Measurements from ENCODE around the gene LNPEP. TPM values are rescaled to one million over a fixed set of nuclear protein-coding genes. Genes with fewer than 3 reads are reported as not detected.
A peak's percentile ranks its signal among the peaks of the same experiment; 100 is the strongest.

Gene LNPEP
- total RNA-seq, 1 donor from 2014 or later, result 13.2 TPM

GRCh38 chr5:97043511-97043910 is 107.6 kb downstream of the LNPEP start:
- H3K4me3 Mint-ChIP-seq (ENCODE audit: unreplicated experiment), result no peak overlapping the region
- DNase-seq (ENCODE audit: low spot score), result no peak
- H3K9me3 Mint-ChIP-seq (ENCODE audit: unreplicated experiment), result peaks cover 3% of the 10 kb centered on the region
- peak overlapping the region; percentile 3 for H3K27ac Mint-ChIP-seq (ENCODE audit: unreplicated experiment)
- TF ChIP-seq, protein P1, sequence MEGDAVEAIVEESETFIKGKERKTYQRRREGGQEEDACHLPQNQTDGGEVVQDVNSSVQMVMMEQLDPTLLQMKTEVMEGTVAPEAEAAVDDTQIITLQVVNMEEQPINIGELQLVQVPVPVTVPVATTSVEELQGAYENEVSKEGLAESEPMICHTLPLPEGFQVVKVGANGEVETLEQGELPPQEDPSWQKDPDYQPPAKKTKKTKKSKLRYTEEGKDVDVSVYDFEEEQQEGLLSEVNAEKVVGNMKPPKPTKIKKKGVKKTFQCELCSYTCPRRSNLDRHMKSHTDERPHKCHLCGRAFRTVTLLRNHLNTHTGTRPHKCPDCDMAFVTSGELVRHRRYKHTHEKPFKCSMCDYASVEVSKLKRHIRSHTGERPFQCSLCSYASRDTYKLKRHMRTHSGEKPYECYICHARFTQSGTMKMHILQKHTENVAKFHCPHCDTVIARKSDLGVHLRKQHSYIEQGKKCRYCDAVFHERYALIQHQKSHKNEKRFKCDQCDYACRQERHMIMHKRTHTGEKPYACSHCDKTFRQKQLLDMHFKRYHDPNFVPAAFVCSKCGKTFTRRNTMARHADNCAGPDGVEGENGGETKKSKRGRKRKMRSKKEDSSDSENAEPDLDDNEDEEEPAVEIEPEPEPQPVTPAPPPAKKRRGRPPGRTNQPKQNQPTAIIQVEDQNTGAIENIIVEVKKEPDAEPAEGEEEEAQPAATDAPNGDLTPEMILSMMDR (IDR thresholded peaks at IDR 0.05; ENCODE audit: unreplicated experiment), result no peak
- H3K4me1 Mint-ChIP-seq (ENCODE audit: unreplicated experiment), result peaks cover 7% of the 10 kb centered on the region
- peaks cover 9% of the 10 kb centered on the region for H3K27me3 Mint-ChIP-seq (ENCODE audit: unreplicated experiment)
- H3K36me3 Mint-ChIP-seq (ENCODE audit: low read depth, unreplicated experiment), result no peaks in the 10 kb centered on the region

DNA sequence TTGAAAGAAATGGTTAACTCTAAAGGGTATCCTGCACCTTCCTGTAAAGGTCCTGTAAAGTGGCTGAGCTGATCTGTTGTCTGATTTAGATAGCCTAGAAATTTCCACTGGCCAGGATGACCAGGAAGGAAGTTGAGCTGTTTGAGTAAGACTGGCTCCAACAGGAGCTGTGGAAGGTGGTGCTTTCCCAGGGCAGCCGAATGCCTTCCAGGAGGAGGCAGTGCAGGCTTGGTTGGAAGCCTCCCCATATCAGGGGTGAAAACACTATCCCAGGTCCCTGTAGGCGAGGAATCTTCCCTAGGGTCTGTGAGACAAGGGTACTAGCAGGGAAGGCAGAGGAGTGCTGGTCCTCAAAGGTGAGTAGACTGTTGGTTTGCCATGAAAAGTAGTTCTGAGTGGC is 108.2 kb downstream of the LNPEP start:
- Mint-ChIP-seq H3K36me3 (ENCODE audit: low read depth, unreplicated experiment) (no peaks in the 10 kb centered on the region), H3K4me1 (ENCODE audit: unreplicated experiment) (peaks cover 7% of the 10 kb centered on the region), H3K27me3 (ENCODE audit: unreplicated experiment) (peaks cover 9% of the 10 kb centered on the region), H3K4me3 (ENCODE audit: unreplicated experiment) (no peak overlapping the region), H3K27ac (ENCODE audit: unreplicated experiment) (no peak overlapping the region), H3K9me3 (ENCODE audit: unreplicated experiment) (peaks cover 3% of the 10 kb centered on the region)
- peak; percentile 52 for DNase-seq (ENCODE audit: low spot score)
- TF ChIP-seq, protein P1 (IDR thresholded peaks at IDR 0.05; ENCODE audit: unreplicated experiment), result no peak

DNA sequence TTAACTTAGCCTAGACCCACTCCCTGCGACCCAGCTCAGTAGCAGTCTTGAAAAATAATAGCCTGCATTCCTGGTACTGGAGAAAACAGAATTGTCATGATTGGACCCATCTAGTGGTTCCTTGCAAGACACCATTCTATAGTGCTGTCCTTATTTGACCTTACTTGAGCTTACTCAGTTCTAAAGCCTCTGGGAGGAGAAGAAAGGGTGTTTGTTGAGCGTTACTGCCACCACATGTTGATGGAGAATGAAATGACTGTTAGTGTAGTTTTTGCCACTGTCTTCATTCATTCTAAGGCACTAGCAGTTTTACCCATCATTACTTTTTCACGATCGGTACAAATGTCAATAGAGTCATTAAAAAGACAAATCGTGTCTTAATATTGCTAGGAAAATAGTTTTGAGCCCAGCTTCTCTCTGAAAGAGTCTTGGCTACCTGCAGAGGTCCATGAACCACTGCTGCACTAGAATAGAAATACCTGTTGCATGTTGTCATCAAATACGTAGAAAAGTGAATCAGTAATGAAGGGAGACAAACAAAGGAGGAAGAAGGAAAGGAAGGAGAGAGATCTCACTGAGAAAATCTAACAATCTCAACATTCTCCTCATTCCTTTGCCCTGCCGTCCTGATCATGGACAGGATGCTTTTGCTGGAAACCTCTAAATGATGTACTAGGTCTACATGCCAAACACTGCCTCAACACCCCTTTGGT is 110.5 kb downstream of the LNPEP start:
- peaks cover 3% of the 10 kb centered on the region for H3K9me3 Mint-ChIP-seq (ENCODE audit: unreplicated experiment)
- H3K4me1 Mint-ChIP-seq (ENCODE audit: unreplicated experiment), result peaks cover 7% of the 10 kb centered on the region
- H3K36me3 Mint-ChIP-seq (ENCODE audit: low read depth, unreplicated experiment), result no peaks in the 10 kb centered on the region
- H3K4me3 Mint-ChIP-seq (ENCODE audit: unreplicated experiment), result no peak overlapping the region
- no peak for DNase-seq (ENCODE audit: low spot score)
- H3K27me3 Mint-ChIP-seq (ENCODE audit: unreplicated experiment), result peaks cover 9% of the 10 kb centered on the region
- TF ChIP-seq, protein P1 (IDR thresholded peaks at IDR 0.05; ENCODE audit: unreplicated experiment), result no peak
- H3K27ac Mint-ChIP-seq (ENCODE audit: unreplicated experiment), result no peak overlapping the region

DNA sequence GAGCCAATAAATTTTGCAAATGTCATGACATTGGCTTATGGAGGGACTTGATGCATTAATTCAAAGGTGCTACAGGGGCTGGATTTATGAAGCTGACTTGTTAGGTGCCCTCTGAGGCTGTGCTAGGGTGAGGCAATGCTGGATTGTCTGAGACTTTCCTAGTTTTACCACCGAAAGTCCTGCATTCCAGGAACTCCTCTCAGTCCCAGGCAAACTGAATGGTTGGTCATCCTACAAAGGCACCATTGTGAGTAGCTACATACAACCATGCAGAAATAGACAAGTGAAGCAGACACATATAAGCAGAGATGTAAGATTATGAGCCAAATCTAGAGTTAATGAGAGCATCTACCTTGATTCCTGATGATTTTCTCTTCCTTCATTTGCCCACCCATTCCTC is 111.2 kb downstream of the LNPEP start:
- TF ChIP-seq, protein P1 (IDR thresholded peaks at IDR 0.05; ENCODE audit: unreplicated experiment), result no peak

GRCh38 chr5:97049175-97049574 is 113.3 kb downstream of the LNPEP start:
- TF ChIP-seq, protein P1 (IDR thresholded peaks at IDR 0.05; ENCODE audit: unreplicated experiment), result no peak
- no peaks in the 10 kb centered on the region for H3K4me1 Mint-ChIP-seq (ENCODE audit: unreplicated experiment)
- H3K4me3 Mint-ChIP-seq (ENCODE audit: unreplicated experiment), result no peak overlapping the region
- peaks cover 7% of the 10 kb centered on the region for H3K27me3 Mint-ChIP-seq (ENCODE audit: unreplicated experiment)
- no peak for DNase-seq (ENCODE audit: low spot score)
- H3K27ac Mint-ChIP-seq (ENCODE audit: unreplicated experiment), result no peak overlapping the region
- peaks cover 3% of the 10 kb centered on the region for H3K9me3 Mint-ChIP-seq (ENCODE audit: unreplicated experiment)
- no peaks in the 10 kb centered on the region for H3K36me3 Mint-ChIP-seq (ENCODE audit: low read depth, unreplicated experiment)

More for the DNA sequence above, 111.2 kb downstream of the LNPEP start:
- Mint-ChIP-seq H3K27ac (ENCODE audit: unreplicated experiment) (no peak overlapping the region), H3K4me1 (ENCODE audit: unreplicated experiment) (peaks cover 7% of the 10 kb centered on the region), H3K27me3 (ENCODE audit: unreplicated experiment) (peaks cover 9% of the 10 kb centered on the region), H3K36me3 (ENCODE audit: low read depth, unreplicated experiment) (no peaks in the 10 kb centered on the region), H3K9me3 (ENCODE audit: unreplicated experiment) (peaks cover 3% of the 10 kb centered on the region), H3K4me3 (ENCODE audit: unreplicated experiment) (no peak overlapping the region)
- no peak for DNase-seq (ENCODE audit: low spot score)
